Ascending aorta (tissue), 2 donors: ENCODE results near the gene HLA-DQB1. TPM values are rescaled to one million over a fixed set of nuclear protein-coding genes. Genes with fewer than 3 reads are reported as not detected.

ENCODE experiments used
- DNase-seq, 2 donors: peaks; one replicate each; pipeline ENCODE4 v3.0.0-alpha.2; 2019; ENCODE audit warnings: low spot score in 2 of 2
- H3K27ac ChIP-seq, 2 donors: fragments of 200-600 bp; sonication (generic); one replicate each; pipeline ENCODE4 v1.5.1; 2016 to 2017; ENCODE audit warnings: mild to moderate bottlenecking in 1 of 2
- H3K27me3 ChIP-seq: fragments of 200-600 bp; sonication (generic); one replicate; pipeline ENCODE4 v1.5.1; 2017
- H3K36me3 ChIP-seq, 2 donors: fragments of 200-600 bp; sonication (generic); one replicate each; pipeline ENCODE4 v1.5.1; 2016
- H3K4me1 ChIP-seq, 2 donors: fragments of 200-600 bp; sonication (generic); one replicate each; pipeline ENCODE4 v1.5.1; 2016 to 2017; ENCODE audit warnings: mild to moderate bottlenecking in 1 of 2
- H3K4me3 ChIP-seq, 2 donors: fragments of 200-600 bp; sonication (generic); one replicate each; pipeline ENCODE4 v1.5.1; 2016 to 2017; ENCODE audit warnings: mild to moderate bottlenecking in 1 of 2
- H3K9me3 ChIP-seq, 2 donors: fragments of 200-600 bp; sonication (generic); one replicate each; pipeline ENCODE4 v1.5.1; 2016
- CTCF ChIP-seq, 3 experiments: fragments of 200-600 bp in 2 of 3; fragments of 450-650 bp in 1 of 3; sonication (generic) in 2 of 3; IDR thresholded peaks; one replicate each; pipeline ENCODE4 v1.5.1; 2016 to 2019; ENCODE audit warnings: antibody characterized with exemption in 3 of 3, mild to moderate bottlenecking in 1 of 3, moderate library complexity in 1 of 3
- intact Hi-C: fragments of 100-400 bp; cut with DNase I; formaldehyde crosslinking; loops from one replicate; pipeline ENCODE4 v1.15.1; 2023
- total RNA-seq: library from RNA; depleted of rRNA; stranded (reverse); fragments of >200 nt; gene quantifications from one replicate; pipeline ENCODE4 v1.1.0, GENCODE V29; 2016

Gene HLA-DQB1
- total RNA-seq, 1 donor from 2014 or later = 3.5 TPM

GRCh38 chr6:32627249-32627648, 39.2 kb downstream of the HLA-DQB1 start:
- Histone ChIP-seq H3K9me3 (no peaks in the 10 kb centered on the region), H3K27ac (no peak overlapping the region), H3K4me1 (no peaks in the 10 kb centered on the region), H3K27me3 (no peaks in the 10 kb centered on the region), H3K36me3 (no peaks in the 10 kb centered on the region), H3K4me3 (no peak overlapping the region)
- TF ChIP-seq CTCF (IDR thresholded peaks at IDR 0.05) = no peak
- intact Hi-C loops = no loop called here
- DNase-seq = no peak

- DNase-seq = no peak
- Histone ChIP-seq H3K27me3 (no peaks in the 10 kb centered on the region), H3K36me3 (no peaks in the 10 kb centered on the region), H3K4me3 (no peak overlapping the region), H3K27ac (no peak overlapping the region), H3K9me3 (no peaks in the 10 kb centered on the region), H3K4me1 (no peaks in the 10 kb centered on the region)
- intact Hi-C loops = no loop called here
- TF ChIP-seq CTCF (IDR thresholded peaks at IDR 0.05) = no peak
These were observed 41.3 kb downstream of the HLA-DQB1 start for GRCh38 chr6:32625137-32625536.

- TF ChIP-seq CTCF (IDR thresholded peaks at IDR 0.05) = no peak
- no peak overlapping the region for H3K27ac ChIP-seq
- no peaks in the 10 kb centered on the region for H3K9me3 ChIP-seq
- H3K4me3 ChIP-seq = no peak overlapping the region
- intact Hi-C loops = no loop called here
- no peaks in the 10 kb centered on the region for H3K4me1 ChIP-seq
- no peaks in the 10 kb centered on the region for H3K36me3 ChIP-seq
- no peak for DNase-seq
- H3K27me3 ChIP-seq = no peaks in the 10 kb centered on the region
These were observed 41.9 kb downstream of the HLA-DQB1 start for GRCh38 chr6:32624565-32624964.

- intact Hi-C loops = no loop called here
- Histone ChIP-seq H3K36me3 (no peaks in the 10 kb centered on the region), H3K27me3 (no peaks in the 10 kb centered on the region), H3K4me3 (no peak overlapping the region), H3K9me3 (peaks cover 0 to 1% of the 10 kb centered on the region in 2 donors), H3K4me1 (no peaks in the 10 kb centered on the region), H3K27ac (no peak overlapping the region)
- DNase-seq = no peak
- TF ChIP-seq CTCF (IDR thresholded peaks at IDR 0.05) = no peak
These were observed 42.8 kb downstream of the HLA-DQB1 start for GRCh38 chr6:32623693-32624092.

GRCh38 chr6:32622545-32623401, 43.7 kb downstream of the HLA-DQB1 start:
- H3K36me3 ChIP-seq = no peaks in the 10 kb centered on the region
- no peak for TF ChIP-seq CTCF (IDR thresholded peaks at IDR 0.05)
- DNase-seq = no peak
- no peak overlapping the region for H3K4me3 ChIP-seq
- H3K27me3 ChIP-seq = no peaks in the 10 kb centered on the region
- H3K27ac ChIP-seq = no peak overlapping the region
- H3K9me3 ChIP-seq = peaks cover 0 to 7% of the 10 kb centered on the region in 2 donors
- no peaks in the 10 kb centered on the region for H3K4me1 ChIP-seq
- intact Hi-C loops = no loop called here
